ENCODE results near the gene DRAP1.

The DRAP1 gene

GRCh38 chr11:65900125-65900898 lies 18.9 kb upstream of the DRAP1 start, which contains the start of gene FOSL1:
FOSL1 (minus strand) TSS chr11:65900388; CDS start chr11:65900339, 49 bp downstream.
- no peak for DNase-seq (ENCODE audit: low read depth, low spot score)

GRCh38 chr11:65900899-65901180 lies 18.4 kb upstream of the DRAP1 start:
- H3K4me3 ChIP-seq (ENCODE audit: low read length), result no peak overlapping the region
- DNase-seq (ENCODE audit: low read depth, low spot score), result no peak

More at GRCh38 chr11:65900125-65900898, 18.9 kb upstream of the DRAP1 start, which contains the start of gene FOSL1:
- H3K4me3 ChIP-seq (ENCODE audit: low read length), result peak within 1 kb of the TSS; percentile 45

DNA sequence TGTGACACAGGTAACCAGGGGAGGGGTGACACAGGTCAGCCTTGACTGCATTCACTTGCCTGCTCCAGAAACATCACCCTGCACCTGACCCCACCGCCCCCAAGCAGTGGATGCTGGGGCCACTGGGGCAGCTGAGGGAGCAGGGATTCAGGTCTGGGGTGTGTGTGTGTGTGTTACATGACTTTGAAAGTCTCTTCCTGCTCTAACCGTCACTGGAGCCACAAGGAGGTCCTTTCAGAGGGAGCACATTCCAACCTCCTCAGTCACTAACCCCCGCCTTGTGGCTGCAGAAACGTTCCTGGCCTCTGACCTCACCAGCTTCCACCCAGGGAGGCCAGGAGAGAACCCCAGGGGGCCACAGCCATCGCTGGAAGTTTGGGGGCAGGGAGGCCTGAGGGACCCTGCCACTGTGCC lies 16.2 kb upstream of the DRAP1 start:
- no peak for DNase-seq (ENCODE audit: low read depth, low spot score)
- H3K4me3 ChIP-seq (ENCODE audit: low read length), result no peak overlapping the region

DNA sequence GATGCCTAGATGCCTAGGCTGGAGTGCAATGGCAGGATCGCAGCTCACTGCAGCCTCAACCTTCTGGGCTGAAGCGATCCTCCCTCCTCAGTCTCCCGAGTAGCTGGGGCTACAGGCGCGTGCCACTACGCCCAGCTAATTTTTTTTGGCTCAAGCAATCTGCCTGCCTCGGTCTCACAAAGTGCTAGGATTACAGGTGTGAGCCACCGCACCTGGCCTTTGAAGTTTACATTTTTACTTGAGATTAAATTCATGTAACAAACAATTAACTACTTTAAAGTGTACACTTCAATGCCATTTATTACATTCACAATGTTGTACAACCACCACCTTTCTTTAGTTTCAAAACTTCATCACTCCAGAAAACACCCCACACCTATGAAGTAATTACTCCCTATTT lies 15.5 kb upstream of the DRAP1 start:
- H3K4me3 ChIP-seq (ENCODE audit: low read length), result no peak overlapping the region
- DNase-seq (ENCODE audit: low read depth, low spot score), result no peak

GRCh38 chr11:65906602-65907001 lies 12.6 kb upstream of the DRAP1 start:
- no peak for DNase-seq (ENCODE audit: low read depth, low spot score)

DNA sequence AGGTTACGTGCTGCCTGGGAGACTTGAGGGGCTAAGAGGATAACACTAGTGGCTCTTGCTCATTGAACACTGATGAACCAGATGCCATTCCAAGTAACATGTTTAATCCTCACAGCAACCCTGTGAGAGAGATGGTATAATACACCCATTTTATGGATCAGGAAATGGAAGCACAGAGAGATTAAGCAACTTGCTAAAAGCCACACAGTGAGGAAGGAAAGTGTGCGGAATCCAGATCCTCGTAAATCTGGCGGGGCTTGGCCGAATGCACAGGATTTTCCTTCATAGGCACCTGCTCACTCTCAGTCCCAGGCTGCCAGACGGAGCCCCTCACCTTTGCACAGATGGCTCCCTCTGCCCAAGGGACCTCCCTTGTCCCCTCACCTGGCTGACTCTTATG lies 11.3 kb upstream of the DRAP1 start:
- no peak for DNase-seq (ENCODE audit: low read depth, low spot score)

More at GRCh38 chr11:65906602-65907001, 12.6 kb upstream of the DRAP1 start:
- H3K4me3 ChIP-seq (ENCODE audit: low read length), result no peak overlapping the region

GRCh38 chr11:65911682-65912568 lies 7.3 kb upstream of the DRAP1 start:
- H3K4me3 ChIP-seq (ENCODE audit: low read length), result no peak overlapping the region
- DNase-seq (ENCODE audit: low read depth, low spot score), result no peak

More for the DNA sequence above, 11.3 kb upstream of the DRAP1 start:
- H3K4me3 ChIP-seq (ENCODE audit: low read length), result no peak overlapping the region

- H3K4me3 ChIP-seq (ENCODE audit: low read length), result no peak overlapping the region
- no peak for DNase-seq (ENCODE audit: low read depth, low spot score)
Measured at GRCh38 chr11:65912845-65913244, 6.4 kb upstream of the DRAP1 start.

- no peak for DNase-seq (ENCODE audit: low read depth, low spot score)
- no peak overlapping the region for H3K4me3 ChIP-seq (ENCODE audit: low read length)
Measured at GRCh38 chr11:65915101-65915820, 4.0 kb upstream of the DRAP1 start.

- no peak overlapping the region for H3K4me3 ChIP-seq (ENCODE audit: low read length)
- no peak for DNase-seq (ENCODE audit: low read depth, low spot score)
Measured at GRCh38 chr11:65915821-65916251, 3.4 kb upstream of the DRAP1 start.

DNA sequence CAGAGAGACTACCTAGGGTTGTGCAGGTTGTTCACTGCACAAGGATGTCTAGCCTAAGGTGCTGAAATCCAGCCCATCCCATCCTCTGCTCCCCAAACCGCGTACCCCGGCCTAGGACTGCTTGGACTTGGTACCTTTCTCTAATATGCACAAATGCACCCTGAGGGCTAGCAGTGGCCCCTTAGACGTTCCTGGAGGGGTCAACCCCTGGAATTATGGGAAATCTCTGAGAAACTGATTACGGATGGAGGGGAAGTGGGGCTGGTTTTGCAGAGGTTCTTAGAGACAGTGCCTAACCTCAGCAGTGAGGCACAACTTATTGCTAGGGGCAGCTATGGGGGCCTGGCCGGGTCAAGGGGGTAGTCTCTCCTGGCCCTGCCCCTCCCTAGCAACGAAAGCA lies 2.8 kb upstream of the DRAP1 start:
- no peak for DNase-seq (ENCODE audit: low read depth, low spot score)
- H3K4me3 ChIP-seq (ENCODE audit: low read length), result no peak overlapping the region

DNA sequence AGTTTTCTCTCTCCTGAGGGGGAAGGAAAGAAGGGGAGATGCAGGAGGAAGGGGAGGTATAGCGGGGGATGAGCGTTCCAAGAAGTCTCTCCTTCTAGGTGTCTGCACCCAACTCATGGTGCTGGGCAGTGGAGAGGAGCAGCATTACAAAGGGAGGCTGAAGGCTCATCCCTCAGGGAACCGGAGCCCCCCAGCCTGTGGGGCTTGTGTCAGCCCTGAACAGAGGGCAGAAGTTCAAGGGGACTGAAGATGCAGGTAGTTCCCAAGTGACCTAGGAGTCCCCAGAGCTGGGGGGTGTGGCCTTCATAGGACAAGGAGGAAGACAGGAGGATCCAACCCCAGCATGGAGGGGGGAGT lies 2.2 kb upstream of the DRAP1 start:
- no peak overlapping the region for H3K4me3 ChIP-seq (ENCODE audit: low read length)

GRCh38 chr11:65917434-65918210 lies 1.6 kb upstream of the DRAP1 start:
- DNase-seq (ENCODE audit: low read depth, low spot score), result no peak
- H3K4me3 ChIP-seq (ENCODE audit: low read length), result peak overlapping the region; percentile 88

More for the DNA sequence above, 2.2 kb upstream of the DRAP1 start:
- DNase-seq (ENCODE audit: low read depth, low spot score), result no peak

DNA sequence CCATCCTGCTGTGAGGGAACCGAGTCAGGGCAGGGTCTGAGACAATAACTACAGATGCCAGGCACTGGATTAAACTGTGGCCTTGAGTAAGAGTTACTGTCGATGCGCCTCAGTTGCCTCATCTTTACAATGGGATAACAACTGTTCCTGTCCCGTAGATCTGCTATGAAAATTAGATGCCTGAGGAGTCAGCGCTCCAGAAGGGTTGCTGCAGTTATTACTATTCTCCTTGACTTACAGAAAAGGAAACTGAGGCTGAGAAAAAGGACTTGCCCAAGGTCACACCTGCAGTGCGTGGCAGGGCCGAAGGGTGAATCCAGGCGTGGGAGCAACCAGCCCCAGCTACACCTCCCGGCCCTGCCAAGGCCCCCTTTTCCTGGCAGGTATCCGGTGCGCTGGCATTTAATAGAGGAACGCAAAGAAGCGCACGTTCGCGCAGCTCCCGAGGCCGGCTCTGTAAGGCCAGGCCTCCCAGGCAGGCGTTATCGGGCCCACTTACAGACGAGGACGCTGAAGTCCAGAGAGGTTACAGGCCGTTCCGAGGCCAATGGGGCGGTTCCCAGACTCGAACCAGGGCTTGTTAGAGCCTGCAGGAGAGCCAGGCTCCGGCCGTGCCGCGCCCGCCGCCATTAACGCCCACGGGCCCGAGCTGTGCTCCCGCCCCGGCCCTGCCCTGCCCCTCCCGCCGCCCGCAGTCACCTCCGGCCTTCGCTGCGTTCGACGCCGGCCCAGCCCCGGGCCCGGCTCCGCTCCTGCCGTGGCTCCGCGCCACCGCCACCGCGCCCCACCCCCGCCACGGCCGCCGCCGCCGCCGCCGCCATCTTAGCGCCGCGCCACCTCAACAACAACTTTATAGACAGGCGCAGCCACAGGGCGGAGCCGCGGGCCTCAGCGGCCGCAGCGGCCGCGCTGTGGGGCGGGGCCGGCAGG lies 750 bp upstream of the DRAP1 start, which contains the start of gene C11orf68:
TSS of gene C11orf68 (minus strand) at position 852 of the 930 bp plus-strand sequence. CDS start at position 821, 31 bp downstream.
- H3K4me3 ChIP-seq (ENCODE audit: low read length), result peak within 1 kb of the TSS; percentile 88
- DNase-seq (ENCODE audit: low read depth, low spot score), result no peak

GRCh38 chr11:65919573-65920371 lies 546 bp downstream of the DRAP1 start:
- peak overlapping the region; percentile 66 for H3K4me3 ChIP-seq (ENCODE audit: low read length)
- no peak for DNase-seq (ENCODE audit: low read depth, low spot score)

DNA sequence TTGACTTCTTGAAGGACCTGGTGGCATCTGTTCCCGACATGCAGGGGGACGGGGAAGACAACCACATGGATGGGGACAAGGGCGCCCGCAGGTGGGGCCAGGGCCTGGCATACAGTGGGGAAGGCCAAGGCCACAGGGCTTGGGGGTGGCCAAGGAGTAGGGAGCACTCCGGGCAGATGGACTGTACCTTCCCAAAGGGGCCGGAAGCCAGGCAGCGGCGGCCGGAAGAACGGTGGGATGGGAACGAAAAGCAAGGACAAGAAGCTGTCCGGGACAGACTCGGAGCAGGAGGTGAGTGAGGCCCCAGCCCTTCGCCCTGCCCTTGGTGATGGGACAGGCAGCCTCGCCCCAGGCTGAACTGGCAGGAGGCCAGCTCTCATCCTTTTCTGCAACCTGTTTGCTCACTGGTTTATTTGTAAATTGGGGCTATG lies 1.2 kb downstream of the DRAP1 start:
- peak overlapping the region; percentile 66 for H3K4me3 ChIP-seq (ENCODE audit: low read length)
- DNase-seq (ENCODE audit: low read depth, low spot score), result no peak

DNA sequence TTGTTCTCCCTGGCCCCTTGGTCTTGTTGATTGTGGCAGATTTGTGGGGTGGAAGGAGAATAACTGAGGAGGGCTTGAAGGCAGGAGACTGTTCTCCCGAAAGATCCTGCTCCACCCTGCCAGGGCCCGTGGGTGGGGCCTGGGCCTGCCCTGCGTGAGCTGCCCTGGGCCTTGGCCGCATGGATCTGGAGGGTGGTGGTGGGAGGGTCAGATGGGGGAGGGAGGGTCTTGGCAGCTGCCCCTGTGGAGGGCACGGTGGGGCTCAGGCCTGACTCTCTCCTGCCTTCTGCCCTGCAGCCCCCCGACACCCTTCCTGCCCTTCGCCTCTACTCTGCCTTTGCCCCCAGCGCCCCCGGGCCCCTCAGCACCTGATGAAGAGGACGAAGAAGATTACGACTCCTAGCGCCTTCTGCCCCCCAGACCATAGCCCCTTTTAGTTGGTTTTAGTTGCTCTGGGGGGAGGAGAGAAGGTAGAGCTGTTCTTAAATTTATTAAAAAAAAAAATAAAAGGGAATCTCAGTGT lies 1.9 kb downstream of the DRAP1 start:
- H3K4me3 ChIP-seq (ENCODE audit: low read length), result no peak overlapping the region
- DNase-seq (ENCODE audit: low read depth, low spot score), result no peak

Measured in Jurkat, Clone E6-1 (cell line).